Measurements from ENCODE around the gene PNKP. TPM values are rescaled to one million over a fixed set of nuclear protein-coding genes. Genes with fewer than 3 reads are reported as not detected.

PNKP gene
- total and polyA plus RNA-seq, 9 of the 15 experiments (the other 6 are each of a cell fraction or from before 2014, with no cell fraction given): 2.8 to 85.4 (median 25.3) TPM

Small RNAs within 50 kb of the gene (microRNA-seq; reads per million reads assigned to microRNA genes)
- gene MIR4749 (ENCODE audit: borderline microRNAs expressed) (1.4 reads per million, percentile 16 among the genes with 10 or more reads in this experiment), gene MIR4750 (ENCODE audit: borderline microRNAs expressed) (not detected), gene MIR6800 (ENCODE audit: borderline microRNAs expressed) (not detected)

Small RNAs within 50 kb of the gene (small RNA-seq; reads per million reads assigned to genes)
- gene MIR4749: not detected

Other genes starting within 250 kb of the PNKP start
Only the 7 nearest of the 20 such genes appear.
- gene FUZ, start 54.3 kb downstream of the PNKP start, total RNA-seq (2014; rRNA removed): 6.6 and 10.6 TPM in 2 replicates
- 1.9 and 3.5 TPM in 2 replicates for gene FUZ, start 54.3 kb downstream of the PNKP start, total RNA-seq (2014; rRNA removed; fragmentation: Illumina TruSeq; extraction: Trizol)
- gene FUZ, start 54.3 kb downstream of the PNKP start, total RNA-seq (2015; rRNA removed; fragmentation: Illumina TruSeq; extraction: Trizol): 2.9 and 3.8 TPM in 2 replicates
- 6.7 and 7.6 TPM in 2 replicates for gene FUZ, start 54.3 kb downstream of the PNKP start, total RNA-seq (2021)
- gene FUZ, start 54.3 kb downstream of the PNKP start, polyA plus RNA-seq (2011; rRNA removed): 2.7 and 3.6 TPM in 2 replicates
- 3.2 and 4.5 TPM in 2 replicates for gene FUZ, start 54.3 kb downstream of the PNKP start, polyA plus RNA-seq (2014; fragmentation: Illumina TruSeq; extraction: Trizol)
- gene FUZ, start 54.3 kb downstream of the PNKP start, polyA plus RNA-seq (2014; fragmentation: Nextera tagmentation; extraction: Ambion mirVana): under 1 TPM in 1 of 2 experiments, not detected in 1; 0.17 TPM
- 4.7 and 11.5 TPM in 2 replicates for gene FUZ, start 54.3 kb downstream of the PNKP start, polyA plus RNA-seq (2014; rRNA removed)
- 19.3 and 30.1 TPM in 2 replicates for gene MED25, start 49.3 kb downstream of the PNKP start, total RNA-seq (2014; rRNA removed)
- 15.7 and 17.1 TPM in 2 replicates for gene MED25, start 49.3 kb downstream of the PNKP start, total RNA-seq (2014; rRNA removed; fragmentation: Illumina TruSeq; extraction: Trizol)
- 14.5 and 16.0 TPM in 2 replicates for gene MED25, start 49.3 kb downstream of the PNKP start, total RNA-seq (2015; rRNA removed; fragmentation: Illumina TruSeq; extraction: Trizol)
- 83.5 and 93.9 TPM in 2 replicates for gene MED25, start 49.3 kb downstream of the PNKP start, total RNA-seq (2021)
- 23.0 and 31.0 TPM in 2 replicates for gene MED25, start 49.3 kb downstream of the PNKP start, polyA plus RNA-seq (2011; rRNA removed)
- gene MED25, start 49.3 kb downstream of the PNKP start, polyA plus RNA-seq (2014; fragmentation: Illumina TruSeq; extraction: Trizol): 56.7 and 72.9 TPM in 2 replicates
- gene MED25, start 49.3 kb downstream of the PNKP start, polyA plus RNA-seq (2014; fragmentation: Nextera tagmentation; extraction: Ambion mirVana): 1 to 10 TPM; 4.1 to 4.4 TPM
- gene MED25, start 49.3 kb downstream of the PNKP start, polyA plus RNA-seq (2014; rRNA removed): 37.8 and 40.3 TPM in 2 replicates
- gene PTOV1, start 16.4 kb downstream of the PNKP start, total RNA-seq (2014; rRNA removed): 61.3 and 79.5 TPM in 2 replicates
- gene PTOV1, start 16.4 kb downstream of the PNKP start, total RNA-seq (2014; rRNA removed; fragmentation: Illumina TruSeq; extraction: Trizol): 14.0 and 23.3 TPM in 2 replicates
- gene PTOV1, start 16.4 kb downstream of the PNKP start, total RNA-seq (2015; rRNA removed; fragmentation: Illumina TruSeq; extraction: Trizol): 43.5 and 44.6 TPM in 2 replicates
- gene PTOV1, start 16.4 kb downstream of the PNKP start, total RNA-seq (2021): 156 and 169 TPM in 2 replicates
- 33.0 and 58.6 TPM in 2 replicates for gene PTOV1, start 16.4 kb downstream of the PNKP start, polyA plus RNA-seq (2011; rRNA removed)
- 61.7 and 81.3 TPM in 2 replicates for gene PTOV1, start 16.4 kb downstream of the PNKP start, polyA plus RNA-seq (2014; fragmentation: Illumina TruSeq; extraction: Trizol)
- gene PTOV1, start 16.4 kb downstream of the PNKP start, polyA plus RNA-seq (2014; fragmentation: Nextera tagmentation; extraction: Ambion mirVana): 1 to 10 TPM; 4.9 to 9.3 TPM
- gene PTOV1, start 16.4 kb downstream of the PNKP start, polyA plus RNA-seq (2014; rRNA removed): 68.1 and 75.0 TPM in 2 replicates
- 25.7 and 33.8 TPM in 2 replicates for gene AKT1S1, start 9.8 kb upstream of the PNKP start, total RNA-seq (2014; rRNA removed)
- gene AKT1S1, start 9.8 kb upstream of the PNKP start, total RNA-seq (2014; rRNA removed; fragmentation: Illumina TruSeq; extraction: Trizol): 5.7 and 6.9 TPM in 2 replicates
- gene AKT1S1, start 9.8 kb upstream of the PNKP start, total RNA-seq (2015; rRNA removed; fragmentation: Illumina TruSeq; extraction: Trizol): 13.5 and 14.4 TPM in 2 replicates
- 50.1 and 50.3 TPM in 2 replicates for gene AKT1S1, start 9.8 kb upstream of the PNKP start, total RNA-seq (2021)
- gene AKT1S1, start 9.8 kb upstream of the PNKP start, polyA plus RNA-seq (2011; rRNA removed): 17.1 and 22.4 TPM in 2 replicates
- gene AKT1S1, start 9.8 kb upstream of the PNKP start, polyA plus RNA-seq (2014; fragmentation: Illumina TruSeq; extraction: Trizol): 39.0 and 40.7 TPM in 2 replicates
- 1 to 10 TPM; 1.2 TPM for gene AKT1S1, start 9.8 kb upstream of the PNKP start, polyA plus RNA-seq (2014; fragmentation: Nextera tagmentation; extraction: Ambion mirVana)
- gene AKT1S1, start 9.8 kb upstream of the PNKP start, polyA plus RNA-seq (2014; rRNA removed): 38.2 and 45.4 TPM in 2 replicates
- 3.8 and 6.8 TPM in 2 replicates for gene TBC1D17, start 10.1 kb upstream of the PNKP start, total RNA-seq (2014; rRNA removed)
- gene TBC1D17, start 10.1 kb upstream of the PNKP start, total RNA-seq (2014; rRNA removed; fragmentation: Illumina TruSeq; extraction: Trizol): 2.6 and 3.2 TPM in 2 replicates
- 2.4 and 3.5 TPM in 2 replicates for gene TBC1D17, start 10.1 kb upstream of the PNKP start, total RNA-seq (2015; rRNA removed; fragmentation: Illumina TruSeq; extraction: Trizol)
- 14.2 and 16.0 TPM in 2 replicates for gene TBC1D17, start 10.1 kb upstream of the PNKP start, total RNA-seq (2021)
- gene TBC1D17, start 10.1 kb upstream of the PNKP start, polyA plus RNA-seq (2011; rRNA removed): 7.4 and 10.5 TPM in 2 replicates
- gene TBC1D17, start 10.1 kb upstream of the PNKP start, polyA plus RNA-seq (2014; fragmentation: Illumina TruSeq; extraction: Trizol): 8.7 and 11.7 TPM in 2 replicates
- under 1 TPM; 0.42 to 0.46 TPM for gene TBC1D17, start 10.1 kb upstream of the PNKP start, polyA plus RNA-seq (2014; fragmentation: Nextera tagmentation; extraction: Ambion mirVana)
- 14.7 and 18.2 TPM in 2 replicates for gene TBC1D17, start 10.1 kb upstream of the PNKP start, polyA plus RNA-seq (2014; rRNA removed)
- gene IL4I1, start 29.3 kb upstream of the PNKP start, total RNA-seq (2014; rRNA removed): 0.90 and 0.95 TPM in 2 replicates
- gene IL4I1, start 29.3 kb upstream of the PNKP start, total RNA-seq (2014; rRNA removed; fragmentation: Illumina TruSeq; extraction: Trizol): 0.33 TPM in 1 of 2 replicates, not detected in the other
- gene IL4I1, start 29.3 kb upstream of the PNKP start, total RNA-seq (2015; rRNA removed; fragmentation: Illumina TruSeq; extraction: Trizol): 0.19 and 0.43 TPM in 2 replicates
- gene IL4I1, start 29.3 kb upstream of the PNKP start, total RNA-seq (2021): 0.55 and 0.76 TPM in 2 replicates
- gene IL4I1, start 29.3 kb upstream of the PNKP start, polyA plus RNA-seq (2011; rRNA removed): 0.06 and 0.31 TPM in 2 replicates
- 0.15 TPM in 1 of 2 replicates, not detected in the other for gene IL4I1, start 29.3 kb upstream of the PNKP start, polyA plus RNA-seq (2014; fragmentation: Illumina TruSeq; extraction: Trizol)
- under 1 TPM in 1 of 2 experiments, not detected in 1; 0.13 TPM for gene IL4I1, start 29.3 kb upstream of the PNKP start, polyA plus RNA-seq (2014; fragmentation: Nextera tagmentation; extraction: Ambion mirVana)
- gene IL4I1, start 29.3 kb upstream of the PNKP start, polyA plus RNA-seq (2014; rRNA removed): 0.09 and 0.44 TPM in 2 replicates
- gene ATF5, start 61.6 kb upstream of the PNKP start, total RNA-seq (2014; rRNA removed): 20.5 and 21.7 TPM in 2 replicates
- 10.8 and 11.1 TPM in 2 replicates for gene ATF5, start 61.6 kb upstream of the PNKP start, total RNA-seq (2014; rRNA removed; fragmentation: Illumina TruSeq; extraction: Trizol)
- 11.1 and 13.0 TPM in 2 replicates for gene ATF5, start 61.6 kb upstream of the PNKP start, total RNA-seq (2015; rRNA removed; fragmentation: Illumina TruSeq; extraction: Trizol)
- gene ATF5, start 61.6 kb upstream of the PNKP start, total RNA-seq (2021): 52.4 and 57.6 TPM in 2 replicates
- 3.0 and 5.9 TPM in 2 replicates for gene ATF5, start 61.6 kb upstream of the PNKP start, polyA plus RNA-seq (2011; rRNA removed)
- 30.7 and 53.3 TPM in 2 replicates for gene ATF5, start 61.6 kb upstream of the PNKP start, polyA plus RNA-seq (2014; fragmentation: Illumina TruSeq; extraction: Trizol)
- gene ATF5, start 61.6 kb upstream of the PNKP start, polyA plus RNA-seq (2014; fragmentation: Nextera tagmentation; extraction: Ambion mirVana): 1 to 10 TPM; 3.8 to 5.2 TPM
- 39.6 and 42.8 TPM in 2 replicates for gene ATF5, start 61.6 kb upstream of the PNKP start, polyA plus RNA-seq (2014; rRNA removed)